ENCODE measurements around the gene CDX4. TPM values are rescaled to one million over a fixed set of nuclear protein-coding genes. Genes with fewer than 3 reads are reported as not detected.
"Not testable (repeated sequence)": the region's sequence is repeated elsewhere in the genome, so short reads cannot be mapped to it uniquely, and the experiment has no call there.

CDX4 gene

DNA sequence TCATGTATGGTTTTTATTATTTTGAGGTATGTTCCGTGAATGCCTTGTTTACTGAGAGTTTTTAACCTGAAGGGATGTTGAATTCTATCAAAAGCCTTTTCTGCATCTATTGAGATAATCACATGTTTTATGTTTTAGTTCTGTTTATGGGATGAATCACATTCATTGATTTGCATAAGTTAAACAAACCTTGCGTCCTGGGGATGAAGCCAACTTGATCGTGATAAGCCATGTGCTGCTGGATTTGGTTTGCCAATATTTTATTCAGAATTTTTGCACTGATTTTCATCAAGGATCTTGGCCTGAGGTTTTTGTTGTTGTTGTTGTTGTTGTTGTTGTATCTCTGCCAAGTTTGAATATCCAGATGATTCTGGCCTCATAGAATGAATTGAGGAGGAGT, 43.8 kb downstream of the CDX4 start:
- Histone ChIP-seq H2AFZ (ENCODE audit: low read length) (no peak overlapping the region), H3K27ac (replicated peaks; ENCODE audit: low read length) (no peak overlapping the region), H3K27me3 (ENCODE audit: control insufficient read depth in 3 of 3, insufficient read depth in 3 of 3, low read depth in 1 of 3, low read length in 3 of 3) (no peaks in the 10 kb centered on the region), H2AK5ac (ENCODE audit: low read depth, low read length) (no peak overlapping the region), H3K4me2 (ENCODE audit: insufficient read depth, low read length, poor library complexity, severe bottlenecking) (no peak overlapping the region), H3K36me3 (replicated peaks in 1 of 2; ENCODE audit: control insufficient read depth in 2 of 2, insufficient read depth in 2 of 2, low read length in 2 of 2) (no peaks in the 10 kb centered on the region), H3K4ac (ENCODE audit: low read length) (no peak overlapping the region), H3K4me1 (ENCODE audit: control insufficient read depth in 2 of 2, insufficient read depth in 1 of 2, low read depth in 1 of 2, low read length in 2 of 2) (no peaks in the 10 kb centered on the region), H3K9me3 (replicated peaks in 1 of 2; ENCODE audit: control insufficient read depth in 2 of 2, insufficient read depth in 1 of 2, low read depth in 1 of 2, low read length in 2 of 2) (no peaks in the 10 kb centered on the region), H3K9ac (ENCODE audit: low read depth, low read length, poor library complexity) (no peak overlapping the region), H4K91ac (ENCODE audit: low read depth, low read length, poor library complexity) (no peak overlapping the region), H2BK120ac (ENCODE audit: low read depth, low read length) (no peak overlapping the region), H2BK5ac (ENCODE audit: low read length) (no peak overlapping the region), H3K79me1 (ENCODE audit: low read depth, low read length) (no peaks in the 10 kb centered on the region), H2BK12ac (ENCODE audit: low read length) (no peak overlapping the region), H3K23ac (ENCODE audit: low read depth, low read length, poor library complexity) (no peak overlapping the region), H4K8ac (ENCODE audit: low read depth, low read length) (no peak overlapping the region), H2BK15ac (ENCODE audit: low read length) (no peak overlapping the region), H3K4me3 (ENCODE audit: low read length in 2 of 2) (no peak overlapping the region), H3K18ac (ENCODE audit: low read length) (no peak overlapping the region), H3K14ac (ENCODE audit: low read length) (no peak overlapping the region)
- no peak for DNase-seq (ENCODE audit: low spot score)
- WGBS, 2 donors (ENCODE audit: extremely low coverage in 2 of 2, insufficient read length in 2 of 2, insufficient replicate concordance in 1 of 2), result no CpG with 5 or more reads among the region's 3 CpGs

DNA sequence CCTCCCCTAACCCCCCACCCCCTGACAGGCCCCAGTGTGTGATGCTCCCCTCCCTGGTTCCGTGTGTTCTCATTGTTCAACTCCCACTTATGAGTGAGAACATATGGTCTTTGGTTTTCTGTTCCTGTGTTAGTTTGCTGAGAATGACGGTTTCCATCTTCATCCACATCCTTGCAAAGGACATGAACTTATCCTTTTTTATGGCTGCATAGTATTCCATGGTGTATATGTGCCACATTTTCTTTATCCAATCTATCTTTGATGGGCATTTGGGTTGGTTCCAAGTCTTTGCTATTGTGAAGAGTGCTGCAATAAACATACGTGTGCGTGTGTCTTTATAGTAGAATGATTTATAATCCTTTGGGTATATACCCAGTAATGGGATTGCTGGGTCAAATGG, 45.3 kb downstream of the CDX4 start:
- H2BK15ac ChIP-seq (ENCODE audit: low read length); H3K4me3 ChIP-seq (ENCODE audit: low read length in 2 of 2); H2AFZ ChIP-seq (ENCODE audit: low read length); H3K79me1 ChIP-seq (ENCODE audit: low read depth, low read length); H2BK120ac ChIP-seq (ENCODE audit: low read depth, low read length); H3K27ac ChIP-seq (replicated peaks; ENCODE audit: low read length); H2AK5ac ChIP-seq (ENCODE audit: low read depth, low read length); H2BK12ac ChIP-seq (ENCODE audit: low read length); H3K4ac ChIP-seq (ENCODE audit: low read length); H4K91ac ChIP-seq (ENCODE audit: low read depth, low read length, poor library complexity); H3K4me2 ChIP-seq (ENCODE audit: insufficient read depth, low read length, poor library complexity, severe bottlenecking); H3K36me3 ChIP-seq (replicated peaks in 1 of 2; ENCODE audit: control insufficient read depth in 2 of 2, insufficient read depth in 2 of 2, low read length in 2 of 2); H3K14ac ChIP-seq (ENCODE audit: low read length); H3K4me1 ChIP-seq (ENCODE audit: control insufficient read depth in 2 of 2, insufficient read depth in 1 of 2, low read depth in 1 of 2, low read length in 2 of 2); H3K18ac ChIP-seq (ENCODE audit: low read length); H2BK5ac ChIP-seq (ENCODE audit: low read length); DNase-seq (ENCODE audit: low spot score); H3K27me3 ChIP-seq (ENCODE audit: control insufficient read depth in 3 of 3, insufficient read depth in 3 of 3, low read depth in 1 of 3, low read length in 3 of 3); H3K9ac ChIP-seq (ENCODE audit: low read depth, low read length, poor library complexity); H3K23ac ChIP-seq (ENCODE audit: low read depth, low read length, poor library complexity); H4K8ac ChIP-seq (ENCODE audit: low read depth, low read length); H3K9me3 ChIP-seq (replicated peaks in 1 of 2; ENCODE audit: control insufficient read depth in 2 of 2, insufficient read depth in 1 of 2, low read depth in 1 of 2, low read length in 2 of 2): not testable (repeated sequence)
- WGBS, 2 donors (ENCODE audit: extremely low coverage in 2 of 2, insufficient read length in 2 of 2, insufficient replicate concordance in 1 of 2), result no CpG with 5 or more reads among the region's 4 CpGs

Small RNA genes within 50 kb of the gene (small RNA-seq; reads per million reads assigned to genes)
- not detected for gene MORF4L1P6 (ENCODE audit: insufficient read depth)
- gene RNU6-1044P (ENCODE audit: insufficient read depth), result not detected

All from neuronal stem cell (in vitro differentiated cells).